Common myeloid progenitor, CD34-positive (primary cell): ENCODE data around the gene INPP4B.

Experiments used
- CTCF ChIA-PET: fragments of 350-600 bp; sonication (Branson Sonifier 250); formaldehyde crosslinking; loops from one replicate; lab custom pipeline; 2021; ENCODE audit warnings: antibody characterized with exemption; lab: Charles Lee
- POLR2A ChIA-PET: fragments of 350-600 bp; sonication (Branson Sonifier 250); formaldehyde crosslinking; loops from one replicate; lab custom pipeline; 2021; ENCODE audit warnings: antibody characterized with exemption; lab: Charles Lee
- DNase-seq, 3 donors: peaks; one replicate each; pipeline versions ENCODE4 v3.0.0 to v3.0.0-alpha.2; 2013
- H3K27ac ChIP-seq, 2 experiments: 1 replicate in 1 of 2; 2 replicates in 1 of 2; pipeline ENCODE4 v1.7.0; 2013; ENCODE audit warnings: inconsistent platforms in 2 of 2, low read length in 2 of 2, mild to moderate bottlenecking in 2 of 2, low read depth in 1 of 2, moderate library complexity in 1 of 2; ENCODE audit not compliant: severe bottlenecking in 2 of 2, insufficient read depth in 1 of 2, poor library complexity in 1 of 2
- H3K27me3 ChIP-seq, 5 experiments: replicated peaks in 2 of 5; 1 replicate in 3 of 5; 2 replicates in 2 of 5; pipeline versions ENCODE4 v1.6.1 to v1.7.0; 2013; ENCODE audit warnings: low read length in 4 of 5, mild to moderate bottlenecking in 2 of 5, moderate library complexity in 2 of 5, inconsistent platforms in 1 of 5; ENCODE audit not compliant: insufficient read depth in 5 of 5, control insufficient read depth in 4 of 5
- H3K36me3 ChIP-seq, 4 experiments: 1 replicate in 2 of 4; 2 replicates in 2 of 4; pipeline versions ENCODE4 v1.6.1 to v1.7.0; 2013; ENCODE audit warnings: low read length in 3 of 4, control low read depth in 1 of 4, mild to moderate bottlenecking in 1 of 4; ENCODE audit not compliant: control insufficient read depth in 4 of 4, insufficient read depth in 4 of 4
- H3K4me1 ChIP-seq, 4 experiments: 1 replicate in 3 of 4; 2 replicates in 1 of 4; pipeline versions ENCODE4 v1.6.1 to v1.7.1; 2013; ENCODE audit warnings: low read length in 3 of 4, mild to moderate bottlenecking in 3 of 4, control low read depth in 1 of 4, inconsistent platforms in 1 of 4, moderate library complexity in 1 of 4; ENCODE audit not compliant: control insufficient read depth in 4 of 4, insufficient read depth in 4 of 4; ENCODE audit errors: control extremely low read depth in 1 of 4
- H3K4me3 ChIP-seq, 7 experiments: 1 replicate in 4 of 7; 2 replicates in 3 of 7; pipeline versions ENCODE4 v1.5.1 to v1.7.0; 2013; ENCODE audit warnings: mild to moderate bottlenecking in 7 of 7, low read length in 6 of 7, moderate library complexity in 6 of 7, inconsistent platforms in 2 of 7, low read depth in 2 of 7, control low read depth in 1 of 7; ENCODE audit not compliant: insufficient read depth in 4 of 7, control insufficient read depth in 1 of 7; ENCODE audit errors: extremely low read depth in 1 of 7
- H3K9me3 ChIP-seq, 5 experiments: 1 replicate in 4 of 5; 2 replicates in 1 of 5; pipeline versions ENCODE4 v1.6.1 to v1.7.1; 2013; ENCODE audit warnings: low read length in 4 of 5, mild to moderate bottlenecking in 2 of 5, inconsistent platforms in 1 of 5, low read depth in 1 of 5, moderate library complexity in 1 of 5; ENCODE audit not compliant: control insufficient read depth in 4 of 5, insufficient read depth in 2 of 5; ENCODE audit errors: control extremely low read depth in 1 of 5
- WGBS: methylation state at CpG from one replicate; pipeline ENCODE4 v1.1.5; 2013; ENCODE audit not compliant: insufficient coverage; 5-methylcytosine and 5-hydroxymethylcytosine counted together

INPP4B gene

GRCh38 chr4:142348613-142349021, 497.5 kb downstream of the INPP4B start:
- no peak for DNase-seq
- Histone ChIP-seq H3K36me3 (no peaks in the 10 kb centered on the region), H3K9me3 (no peaks in the 10 kb centered on the region), H3K27me3 (no peaks in the 10 kb centered on the region), H3K4me3 (no peak overlapping the region), H3K27ac (no peak overlapping the region), H3K4me1 (peaks cover 11 to 38% (median 16%) of the 10 kb centered on the region in 4 experiments)
- ChIA-PET POLR2A (no interaction called here), CTCF (interaction anchor here (1.2 to 1.5 kb wide), 2 partner anchors 10 to 72 kb away, joined by 3 read pairs; no protein-coding TSS in a partner anchor)
- WGBS = 100% methylated on average over 1 of the region's 1 CpG

GRCh38 chr4:142347241-142347640, 498.9 kb downstream of the INPP4B start:
- ChIA-PET POLR2A (no interaction called here), CTCF (interaction anchor here (0.8 kb wide), 1 partner anchor 9 kb away, joined by 3 read pairs; no protein-coding TSS in a partner anchor)
- Histone ChIP-seq H3K9me3 (no peaks in the 10 kb centered on the region), H3K4me1 (peaks cover 7 to 29% (median 14%) of the 10 kb centered on the region in 4 experiments), H3K36me3 (no peaks in the 10 kb centered on the region), H3K27me3 (no peaks in the 10 kb centered on the region), H3K27ac (no peak overlapping the region), H3K4me3 (no peak overlapping the region)
- peak in 1 of 3 donors; percentile 45 for DNase-seq

GRCh38 chr4:142345924-142346323, 500.2 kb downstream of the INPP4B start:
- Histone ChIP-seq H3K4me1 (peaks cover under 1 to 16% (median 5%) of the 10 kb centered on the region in 4 experiments), H3K27ac (no peak overlapping the region), H3K36me3 (peaks cover 0 to 4% (median 0%) of the 10 kb centered on the region in 4 experiments), H3K9me3 (peaks cover 0 to 1% (median 0%) of the 10 kb centered on the region in 5 experiments), H3K4me3 (no peak overlapping the region), H3K27me3 (no peaks in the 10 kb centered on the region)
- CTCF ChIA-PET = interaction anchor here (1.2 kb wide), 1 partner anchor 10 kb away, joined by 4 read pairs; no protein-coding TSS in a partner anchor
- DNase-seq = peak in 1 of 3 donors; percentile 39
- POLR2A ChIA-PET = no interaction called here
- WGBS = 83% methylated on average over 1 of the region's 2 CpGs

- Histone ChIP-seq H3K4me1 (peaks cover 0 to 5% (median 0%) of the 10 kb centered on the region in 4 experiments), H3K36me3 (peaks cover 3 to 4% (median 3%) of the 10 kb centered on the region in 4 experiments), H3K9me3 (peaks cover 0 to 6% (median 6%) of the 10 kb centered on the region in 5 experiments), H3K27me3 (no peaks in the 10 kb centered on the region), H3K27ac (no peak overlapping the region), H3K4me3 (no peak overlapping the region)
- WGBS = 100% methylated on average over 1 of the region's 4 CpGs
- CTCF ChIA-PET = interaction anchor here (1.1 kb wide), 1 partner anchor 10 kb away, joined by 3 read pairs; no protein-coding TSS in a partner anchor
- no peak for DNase-seq
- POLR2A ChIA-PET = no interaction called here
These were observed 504.8 kb downstream of the INPP4B start for GRCh38 chr4:142341268-142341667.

- Histone ChIP-seq H3K27me3 (no peaks in the 10 kb centered on the region), H3K27ac (no peak overlapping the region), H3K36me3 (peaks cover 4 to 6% (median 5%) of the 10 kb centered on the region in 4 experiments), H3K9me3 (peaks cover 0 to 12% (median 11%) of the 10 kb centered on the region in 5 experiments), H3K4me3 (no peak overlapping the region), H3K4me1 (no peaks in the 10 kb centered on the region)
- CTCF ChIA-PET = interaction anchor here (1.0 to 1.1 kb wide), 2 partner anchors 10 to 496 kb away, joined by 3 read pairs; no protein-coding TSS in a partner anchor
- no CpG with 5 or more reads among the region's 1 CpG for WGBS
- POLR2A ChIA-PET = no interaction called here
- no peak for DNase-seq
These were observed 507.0 kb downstream of the INPP4B start for GRCh38 chr4:142339053-142339452.

GRCh38 chr4:142336251-142336934, 509.7 kb downstream of the INPP4B start:
- Histone ChIP-seq H3K4me1 (no peaks in the 10 kb centered on the region), H3K36me3 (peaks cover 0 to 6% (median 5%) of the 10 kb centered on the region in 4 experiments), H3K27me3 (no peaks in the 10 kb centered on the region), H3K4me3 (no peak overlapping the region), H3K9me3 (peaks cover 0 to 12% (median 11%) of the 10 kb centered on the region in 5 experiments), H3K27ac (no peak overlapping the region)
- DNase-seq = no peak
- 91% methylated on average over 11 of the region's 12 CpGs for WGBS
- ChIA-PET CTCF (no interaction called here), POLR2A (no interaction called here)

GRCh38 chr4:142334931-142335330, 511.2 kb downstream of the INPP4B start:
- ChIA-PET POLR2A (no interaction called here), CTCF (interaction anchor here (1.3 kb wide), 1 partner anchor 19 kb away, joined by 3 read pairs; no protein-coding TSS in a partner anchor)
- DNase-seq = no peak
- Histone ChIP-seq H3K9me3 (peaks cover 0 to 12% (median 11%) of the 10 kb centered on the region in 5 experiments), H3K4me3 (no peak overlapping the region), H3K36me3 (peaks cover 0 to 7% (median 5%) of the 10 kb centered on the region in 4 experiments), H3K27ac (no peak overlapping the region), H3K4me1 (no peaks in the 10 kb centered on the region), H3K27me3 (no peaks in the 10 kb centered on the region)
